Activated CD8-positive, alpha-beta memory T cell treated with anti-CD3 and anti-CD28 coated beads for 1 hour (primary cell): ENCODE measurements around the gene BEX2.
"Not testable (repeated sequence)": the region's sequence is repeated elsewhere in the genome, so short reads cannot be mapped to it uniquely, and the experiment has no call there.

Experiments
- DNase-seq, 2 donors: peaks; one replicate each; pipeline ENCODE4 v3.0.0-alpha.2; 2020; ENCODE audit warnings: low read depth in 1 of 2; ENCODE audit errors: extremely low read depth in 1 of 2

BEX2 gene

DNA sequence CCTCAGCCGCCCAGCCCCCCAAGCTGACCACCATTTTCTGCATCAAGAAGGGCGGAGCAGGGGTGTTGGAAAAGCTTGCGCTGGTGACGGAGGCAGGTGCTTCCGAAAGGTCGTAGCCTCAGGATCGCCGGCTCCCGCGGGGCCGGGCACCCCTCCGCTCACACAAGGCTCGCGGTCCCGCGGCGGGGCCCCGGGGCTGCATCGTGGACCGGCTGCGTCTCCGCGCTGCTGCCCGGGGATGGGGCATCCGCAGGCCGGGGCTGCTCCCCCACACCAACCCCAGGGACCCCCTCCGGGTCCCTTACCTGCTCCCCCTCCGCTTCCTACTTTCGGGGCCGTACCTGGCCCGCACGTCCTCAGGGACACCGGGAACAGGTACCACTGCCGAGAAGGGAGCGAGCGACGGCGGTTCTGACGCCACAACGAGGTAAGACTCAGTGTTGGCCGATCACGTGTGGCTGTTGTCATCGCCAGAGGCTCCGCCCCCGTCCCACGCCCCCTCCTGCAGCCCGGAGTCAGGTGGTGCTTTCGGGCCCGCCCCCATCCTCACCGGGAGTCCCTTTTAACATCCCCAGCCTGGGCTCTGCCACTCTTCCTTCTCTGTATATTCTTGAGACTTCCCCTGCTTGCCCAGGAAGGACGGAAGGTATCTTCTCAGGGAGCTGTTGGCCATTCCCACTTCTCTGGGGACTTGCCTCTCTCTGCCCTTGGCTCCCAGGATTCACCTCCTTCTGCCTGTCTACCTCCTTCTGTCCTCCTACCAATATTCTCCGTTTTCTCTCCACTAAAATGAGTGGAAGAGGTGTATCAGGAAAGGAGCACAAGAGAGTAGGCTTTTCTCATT lies at the start of gene BEX2:
Gene BEX2, minus strand, starts transcription at position 436 of the 844 bp plus-strand sequence. CDS start 1,014 bp downstream, outside the sequence.
- peak; percentile 55 to 69 for DNase-seq

- DNase-seq = no peak
These were observed 49.3 kb upstream of the BEX2 start for GRCh38 chrX:103360092-103360491.

DNA sequence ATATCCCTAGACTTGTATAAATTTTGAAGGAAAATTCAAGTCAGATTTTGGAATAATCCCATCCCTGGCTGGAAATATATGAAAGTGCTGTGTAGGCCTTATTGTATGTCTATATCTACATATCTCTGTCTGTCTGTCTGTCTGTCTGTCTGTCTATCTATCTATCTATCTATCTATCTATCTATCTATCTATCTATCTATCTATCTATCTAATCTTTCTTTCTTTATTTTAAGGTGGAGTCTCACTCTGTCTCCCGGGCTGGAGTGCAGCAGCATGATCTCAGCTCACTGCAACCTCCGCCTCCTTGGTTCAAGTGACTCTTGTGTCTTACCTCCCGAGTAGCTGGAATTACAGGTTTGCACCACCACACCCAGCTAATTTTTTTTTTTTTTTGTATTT lies 48.8 kb upstream of the BEX2 start:
- DNase-seq = not testable (repeated sequence)

GRCh38 chrX:103357871-103358270 lies 47.1 kb upstream of the BEX2 start:
- DNase-seq = no peak

- no peak for DNase-seq
These were observed 46.1 kb upstream of the BEX2 start for GRCh38 chrX:103356858-103357257.

GRCh38 chrX:103356130-103356798 lies 45.5 kb upstream of the BEX2 start, which contains the start of gene TCEAL9:
Gene TCEAL9, plus strand, starts transcription at chrX:103356506. Its CDS starts 1,179 bp downstream, at chrX:103357685.
- DNase-seq = no peak

GRCh38 chrX:103347682-103348397 lies 37.0 kb upstream of the BEX2 start:
- no peak for DNase-seq

DNA sequence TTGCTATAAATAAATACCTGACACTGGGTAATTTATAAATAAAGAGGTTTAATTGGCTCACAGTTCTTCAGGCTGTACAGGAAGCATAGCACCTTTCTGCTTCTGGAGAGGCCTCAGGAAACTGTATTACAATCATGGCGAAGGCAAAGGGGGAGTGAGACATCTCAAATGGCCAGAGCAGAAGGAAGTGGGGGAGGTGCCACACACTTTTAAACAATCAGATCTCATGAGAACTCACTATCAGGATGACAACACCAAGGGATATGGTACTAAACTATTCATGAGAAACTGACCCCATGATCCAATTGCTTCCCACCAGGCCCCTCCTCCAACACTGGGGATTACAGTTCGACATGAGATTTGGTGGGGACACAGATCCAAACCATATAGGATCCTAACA lies 33.8 kb upstream of the BEX2 start:
- no peak for DNase-seq

- no peak for DNase-seq
These were observed 32.3 kb upstream of the BEX2 start for GRCh38 chrX:103343105-103343504.

DNA sequence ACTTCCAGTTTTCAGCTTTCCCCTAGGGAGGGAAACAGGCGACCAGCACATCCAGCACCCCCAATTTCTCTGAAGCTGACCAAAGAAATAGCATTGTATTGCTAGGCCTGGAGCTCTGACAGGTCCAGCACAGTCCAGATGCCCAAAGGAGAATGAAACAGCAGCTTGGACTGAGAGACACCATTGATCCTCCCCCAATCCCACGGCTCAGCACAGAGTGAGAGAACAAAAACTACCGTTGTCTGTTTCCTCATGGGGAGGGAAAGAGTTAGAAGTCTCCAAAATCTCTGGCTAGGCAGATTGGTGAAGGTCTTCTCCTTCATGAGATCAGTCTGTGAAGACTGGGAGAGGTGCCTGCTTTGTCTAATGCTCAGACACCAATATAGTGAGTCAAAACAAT lies 27.9 kb upstream of the BEX2 start:
- DNase-seq = no peak

DNA sequence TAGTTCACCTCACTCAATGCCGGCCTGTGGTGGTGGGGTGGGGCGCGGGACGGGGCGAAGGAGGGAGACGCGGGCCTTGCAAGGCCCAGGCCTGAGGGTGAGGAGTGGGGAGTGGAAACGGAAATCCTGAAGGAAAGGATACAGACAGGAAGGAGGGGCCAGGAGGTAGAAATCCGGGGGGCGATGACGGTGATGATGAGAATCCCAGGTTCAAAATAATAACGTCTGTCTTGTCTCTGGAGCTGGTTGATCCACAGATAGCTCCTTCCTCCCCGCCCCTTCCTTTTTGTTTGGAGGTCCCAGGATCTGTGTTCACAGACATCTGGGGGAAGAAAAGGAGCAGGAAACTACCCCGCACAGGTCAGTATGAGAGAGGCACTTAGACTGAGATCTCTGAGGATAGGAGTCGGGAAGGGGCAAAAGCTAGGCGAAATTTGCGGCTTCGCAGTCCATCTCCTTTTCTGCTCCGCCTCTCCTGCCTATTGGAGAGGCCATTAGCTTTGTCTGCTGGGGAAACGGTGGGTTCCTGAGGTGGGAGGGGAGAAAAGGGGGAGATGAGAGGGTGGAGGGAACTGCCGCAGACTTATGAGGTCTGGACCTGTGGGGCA lies 20.0 kb upstream of the BEX2 start:
- DNase-seq = no peak

DNA sequence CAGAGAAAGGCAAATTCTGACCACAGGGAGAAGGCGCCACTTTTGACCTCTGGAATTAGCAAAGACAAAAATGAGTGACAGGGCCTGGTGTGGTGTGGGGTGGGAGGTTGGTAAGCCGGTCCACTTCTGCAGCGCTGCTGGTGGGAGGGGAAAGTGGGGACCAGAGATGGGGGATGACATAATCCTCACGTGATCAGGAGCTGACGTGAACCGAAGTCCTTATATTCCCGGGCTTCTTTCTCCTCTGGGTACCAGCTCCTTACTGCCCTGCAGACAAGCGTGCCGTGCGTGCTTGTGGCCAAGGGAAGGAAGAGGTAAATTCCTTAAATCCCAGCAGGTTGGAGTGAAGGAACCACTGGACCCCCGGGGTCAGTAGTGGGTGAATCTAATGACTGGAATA lies 19.2 kb upstream of the BEX2 start, which contains the start of gene TCEAL7:
Gene TCEAL7, plus strand, starts transcription at position 249 of the 400 bp plus-strand sequence. CDS start 1,165 bp downstream, outside the sequence.
- DNase-seq = no peak

- DNase-seq = no peak
These were observed 600 bp upstream of the BEX2 start for GRCh38 chrX:103311399-103311780.

DNA sequence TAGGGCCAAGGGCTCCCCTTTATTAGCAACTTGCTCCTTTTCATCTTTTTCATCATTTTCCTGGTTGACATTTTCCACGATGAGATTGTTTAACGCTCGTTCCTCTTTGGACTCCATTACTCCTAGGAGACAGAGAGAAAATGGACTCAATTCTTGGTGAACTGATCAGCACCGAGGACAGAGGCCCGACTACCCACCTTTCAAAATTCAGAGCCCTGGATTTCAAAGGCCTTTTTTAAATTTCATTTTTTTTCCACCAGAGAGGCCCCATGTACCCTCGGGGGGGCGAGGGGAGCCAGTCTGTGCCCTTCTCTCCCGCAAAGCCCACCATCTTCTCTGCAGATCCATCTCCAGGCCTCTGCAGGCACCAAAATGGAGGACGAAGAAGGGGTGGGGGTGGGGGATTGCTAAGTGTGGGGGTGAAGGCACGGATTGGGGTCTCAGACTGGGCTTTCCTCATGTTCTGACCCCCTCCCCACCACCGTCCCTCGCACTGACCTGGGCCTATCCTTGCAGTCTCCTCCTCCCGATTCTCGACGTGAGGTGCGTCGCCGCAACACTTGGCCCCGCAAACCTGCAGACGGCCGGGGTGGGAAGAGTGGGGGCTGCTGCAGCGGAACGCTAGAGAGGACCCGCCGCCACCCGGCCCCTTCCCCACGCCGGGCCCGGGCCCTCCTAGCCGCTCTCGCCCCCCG lies 783 bp downstream of the BEX2 start:
- no peak for DNase-seq

DNA sequence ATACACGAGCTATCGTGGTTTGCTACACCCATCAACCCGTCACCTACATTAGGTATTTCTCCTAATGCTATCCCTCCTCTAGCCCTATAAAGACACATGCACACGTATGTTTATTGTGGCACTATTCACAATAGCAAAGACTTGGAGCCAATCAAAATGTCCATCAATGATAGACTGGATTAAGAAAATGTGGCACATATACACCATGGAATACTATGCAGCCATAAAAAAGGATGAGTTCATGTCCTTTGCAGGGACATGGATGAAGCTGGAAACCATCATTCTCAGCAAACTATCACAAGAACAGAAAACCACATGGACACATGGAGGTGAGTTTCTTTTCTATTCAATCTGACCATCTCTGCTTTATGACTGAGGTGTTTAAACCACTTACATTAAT lies 5.1 kb downstream of the BEX2 start:
- not testable (repeated sequence) for DNase-seq

DNA sequence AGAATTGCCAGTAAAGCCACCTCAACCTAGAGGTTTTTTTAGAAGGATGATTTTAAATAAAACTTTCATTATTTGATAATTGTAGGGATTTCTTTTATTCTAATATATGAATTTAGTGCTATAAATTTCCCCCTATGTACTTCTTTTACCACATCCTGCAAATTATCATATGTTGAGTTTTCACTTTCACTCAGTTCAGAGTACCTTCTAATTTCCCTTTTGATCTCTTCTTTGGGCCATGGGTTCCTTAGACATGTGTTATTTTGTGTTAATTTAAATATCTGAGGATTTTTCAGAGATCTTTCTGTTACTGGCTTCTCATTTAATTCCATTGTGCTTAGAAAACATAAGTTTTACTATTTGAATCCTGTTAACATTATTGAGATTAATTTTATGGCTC lies 6.1 kb downstream of the BEX2 start:
- no peak for DNase-seq

DNA sequence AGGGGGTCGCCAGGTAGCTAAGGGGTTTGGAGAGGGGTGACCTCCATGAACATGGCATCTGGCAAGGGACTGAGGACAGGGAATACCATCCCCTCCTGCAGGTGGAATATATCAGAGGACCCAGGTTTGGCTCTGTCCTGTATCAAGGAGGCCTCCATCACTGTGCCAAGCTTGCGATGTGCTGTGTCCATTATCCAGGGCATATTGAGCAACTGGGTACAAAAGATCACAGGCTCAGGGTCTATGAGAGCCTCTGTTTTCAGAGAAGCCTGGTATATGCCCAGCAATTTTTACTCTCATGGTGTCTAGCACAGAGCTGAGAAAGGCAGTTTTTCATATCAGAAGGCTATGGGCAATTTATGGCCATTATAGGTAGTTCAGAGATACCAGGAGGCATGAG lies 17.7 kb downstream of the BEX2 start:
- no peak for DNase-seq

DNA sequence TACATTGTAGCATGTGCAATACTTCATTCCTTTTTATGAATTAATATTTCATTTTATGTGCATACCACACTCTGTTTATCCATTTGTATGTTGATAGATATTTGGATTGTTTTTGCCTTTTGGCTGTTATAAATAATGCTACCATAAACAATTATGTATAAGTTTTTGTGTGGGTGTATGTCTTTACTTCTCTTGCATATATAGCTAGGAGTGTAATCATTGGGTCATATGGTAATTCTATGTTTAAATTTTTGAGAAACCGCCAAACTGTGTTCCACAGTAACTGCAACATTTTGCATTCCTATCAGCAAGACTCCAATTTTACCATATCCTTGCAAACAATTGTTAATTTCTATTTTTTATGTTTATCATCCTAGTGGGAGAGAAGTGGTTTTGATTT lies 31.2 kb downstream of the BEX2 start:
- no peak for DNase-seq

- DNase-seq = no peak
These were observed 34.2 kb downstream of the BEX2 start, which contains the start of gene TCEAL5 for GRCh38 chrX:103276581-103277002. Gene TCEAL5, minus strand, starts transcription at chrX:103276750. Its CDS starts 2,187 bp downstream, at chrX:103274563.

GRCh38 chrX:103275947-103276567 lies 34.7 kb downstream of the BEX2 start:
- DNase-seq = no peak
